GM10248 (cell line): ENCODE data around the gene MANSC4.

Source experiments
- CTCF ChIA-PET: fragments of 300-600 bp; sonication (Branson Sonifier 250); formaldehyde crosslinking; extraction: SDS; loops from one replicate; lab custom pipeline; 2021; ENCODE audit warnings: antibody characterized with exemption; lab: Yijun Ruan, JAX
- POLR2A ChIA-PET: fragments of 350-650 bp; sonication (Branson Sonifier 250); formaldehyde crosslinking; extraction: SDS; loops from one replicate; lab custom pipeline; 2020; ENCODE audit warnings: antibody characterized with exemption; lab: Yijun Ruan, JAX
- DNase-seq: peaks from one replicate; pipeline ENCODE4 v3.0.0; 2012; ENCODE audit errors: extremely low spot score
- TF ChIP-seq, protein P1 (sequence below): IDR thresholded peaks from 2 replicates; pipeline ENCODE4 v1.5.1; 2012; ENCODE audit warnings: mild to moderate bottlenecking, low read depth; ENCODE audit errors: extremely low read depth, missing control alignments, control extremely low read depth

MANSC4 gene

GRCh38 chr12:27769142-27769673 is 10.8 kb downstream of the MANSC4 start:
- TF ChIP-seq, protein P1, sequence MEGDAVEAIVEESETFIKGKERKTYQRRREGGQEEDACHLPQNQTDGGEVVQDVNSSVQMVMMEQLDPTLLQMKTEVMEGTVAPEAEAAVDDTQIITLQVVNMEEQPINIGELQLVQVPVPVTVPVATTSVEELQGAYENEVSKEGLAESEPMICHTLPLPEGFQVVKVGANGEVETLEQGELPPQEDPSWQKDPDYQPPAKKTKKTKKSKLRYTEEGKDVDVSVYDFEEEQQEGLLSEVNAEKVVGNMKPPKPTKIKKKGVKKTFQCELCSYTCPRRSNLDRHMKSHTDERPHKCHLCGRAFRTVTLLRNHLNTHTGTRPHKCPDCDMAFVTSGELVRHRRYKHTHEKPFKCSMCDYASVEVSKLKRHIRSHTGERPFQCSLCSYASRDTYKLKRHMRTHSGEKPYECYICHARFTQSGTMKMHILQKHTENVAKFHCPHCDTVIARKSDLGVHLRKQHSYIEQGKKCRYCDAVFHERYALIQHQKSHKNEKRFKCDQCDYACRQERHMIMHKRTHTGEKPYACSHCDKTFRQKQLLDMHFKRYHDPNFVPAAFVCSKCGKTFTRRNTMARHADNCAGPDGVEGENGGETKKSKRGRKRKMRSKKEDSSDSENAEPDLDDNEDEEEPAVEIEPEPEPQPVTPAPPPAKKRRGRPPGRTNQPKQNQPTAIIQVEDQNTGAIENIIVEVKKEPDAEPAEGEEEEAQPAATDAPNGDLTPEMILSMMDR: no peak
- CTCF ChIA-PET: interaction anchor here (1.7 kb wide), 2 partner anchors 9 to 10 kb away, joined by 5 to 6 read pairs; partner anchors contain the start of genes KLHL42 and MANSC4
- no peak for DNase-seq
- POLR2A ChIA-PET: no interaction called here

- POLR2A ChIA-PET: no interaction called here
- no peak for DNase-seq
- TF ChIP-seq, protein P1: no peak
- CTCF ChIA-PET: interaction anchor here (1.1 kb wide), 1 partner anchor 55 kb away, joined by 3 read pairs; no protein-coding TSS in a partner anchor
Observed at GRCh38 chr12:27766587-27766986, 13.4 kb downstream of the MANSC4 start.

DNA sequence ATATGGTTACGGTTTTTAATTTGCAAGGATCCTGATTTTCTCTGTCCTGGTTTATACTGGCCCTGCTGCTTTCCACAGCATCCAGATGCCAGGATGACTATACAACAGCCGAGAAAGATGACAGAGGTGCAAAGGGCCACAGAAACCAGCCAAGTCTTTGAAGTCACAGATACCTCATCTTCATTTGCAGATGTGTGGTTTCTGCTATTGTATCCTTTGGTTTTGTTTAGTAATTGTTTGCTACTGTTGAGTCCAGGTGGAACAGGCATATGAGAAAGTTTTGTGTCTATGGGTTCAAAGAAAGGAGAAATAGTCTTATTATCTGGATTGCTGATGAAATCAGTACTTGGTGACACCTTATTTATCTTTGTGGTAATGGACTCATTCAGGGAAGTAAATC is 17.3 kb downstream of the MANSC4 start:
- ChIA-PET POLR2A (no interaction called here), CTCF (no interaction called here)
- peak; percentile 24 for DNase-seq
- TF ChIP-seq, protein P1: no peak

DNA sequence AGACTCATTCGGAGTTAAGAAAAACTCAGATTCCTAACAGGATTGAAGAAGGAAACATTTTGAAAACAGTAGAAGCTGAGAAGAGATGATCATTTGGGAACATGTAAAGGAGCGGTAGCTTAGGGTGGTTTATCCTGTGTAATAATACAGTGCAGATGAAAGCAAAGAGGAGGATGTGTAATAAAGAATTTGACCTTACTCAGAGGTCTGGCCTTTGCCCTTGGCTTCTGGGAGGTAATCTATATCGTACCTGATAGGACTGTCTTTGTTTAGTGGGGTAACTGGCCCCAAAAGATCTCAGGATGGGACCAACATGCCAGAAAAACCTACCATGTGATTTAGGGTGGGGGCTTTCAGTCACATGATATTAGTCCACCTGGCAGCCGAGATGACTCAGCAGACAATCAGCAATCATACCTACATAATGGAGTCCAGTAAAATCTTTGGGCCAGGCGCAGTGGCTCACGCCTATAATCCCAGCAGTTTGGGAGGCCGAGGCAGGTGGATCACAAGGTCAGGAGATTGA is 23.3 kb downstream of the MANSC4 start:
- CTCF ChIA-PET: interaction anchor here (1.3 to 1.9 kb wide), 4 partner anchors 17 to 65 kb away, joined by 3 to 4 read pairs (median 4); no protein-coding TSS in a partner anchor
- TF ChIP-seq, protein P1: no peak
- POLR2A ChIA-PET: no interaction called here
- no peak for DNase-seq

- TF ChIP-seq, protein P1: no peak
- POLR2A ChIA-PET: no interaction called here
- CTCF ChIA-PET: interaction anchor here (1.0 to 1.9 kb wide), 3 partner anchors 21 to 68 kb away, joined by 3 to 5 read pairs (median 4); no protein-coding TSS in a partner anchor
- no peak for DNase-seq
Observed at GRCh38 chr12:27754795-27755194, 25.2 kb downstream of the MANSC4 start.

GRCh38 chr12:27751386-27752047 is 28.5 kb downstream of the MANSC4 start:
- POLR2A ChIA-PET: no interaction called here
- no peak for DNase-seq

More at GRCh38 chr12:27751386-27752047, 28.5 kb downstream of the MANSC4 start:
- CTCF ChIA-PET: interaction anchor here (1.2 kb wide), 1 partner anchor 15 kb away, joined by 4 read pairs; no protein-coding TSS in a partner anchor
- TF ChIP-seq, protein P1: no peak
